Effector memory CD4-positive, alpha-beta T cell (primary cell): ENCODE results near the gene SGIP1.
A peak's percentile ranks its signal among the peaks of the same experiment; 100 is the strongest.

Experiments
- DNase-seq, 3 donors: peaks; one replicate each; pipeline ENCODE4 v3.0.0-alpha.2; 2020
- H3K27ac ChIP-seq: 2 replicates; pipeline ENCODE4 v1.7.0; 2013; ENCODE audit warnings: mild to moderate bottlenecking, low read length, moderate library complexity; ENCODE audit not compliant: insufficient read depth, poor library complexity, severe bottlenecking
- H3K27me3 ChIP-seq: replicated peaks from 2 replicates; pipeline ENCODE4 v1.7.0; 2013; ENCODE audit warnings: mild to moderate bottlenecking, low read length; ENCODE audit not compliant: insufficient read depth, control insufficient read depth, poor library complexity, severe bottlenecking
- H3K36me3 ChIP-seq: 2 replicates; pipeline ENCODE4 v1.7.0; 2013; ENCODE audit warnings: mild to moderate bottlenecking, low read length, moderate library complexity; ENCODE audit not compliant: control insufficient read depth, insufficient read depth
- H3K4me1 ChIP-seq: 2 replicates; pipeline ENCODE4 v1.7.0; 2013; ENCODE audit warnings: low read length, mild to moderate bottlenecking; ENCODE audit not compliant: control insufficient read depth, insufficient read depth, poor library complexity, severe bottlenecking
- H3K4me3 ChIP-seq: 2 replicates; pipeline ENCODE4 v1.7.0; 2013; ENCODE audit warnings: low read length, low read depth, mild to moderate bottlenecking; ENCODE audit not compliant: insufficient read depth, poor library complexity, severe bottlenecking
- H3K9me3 ChIP-seq: 2 replicates; pipeline ENCODE4 v1.7.0; 2013; ENCODE audit warnings: mild to moderate bottlenecking, low read length, moderate library complexity; ENCODE audit not compliant: control insufficient read depth

Gene SGIP1

DNA sequence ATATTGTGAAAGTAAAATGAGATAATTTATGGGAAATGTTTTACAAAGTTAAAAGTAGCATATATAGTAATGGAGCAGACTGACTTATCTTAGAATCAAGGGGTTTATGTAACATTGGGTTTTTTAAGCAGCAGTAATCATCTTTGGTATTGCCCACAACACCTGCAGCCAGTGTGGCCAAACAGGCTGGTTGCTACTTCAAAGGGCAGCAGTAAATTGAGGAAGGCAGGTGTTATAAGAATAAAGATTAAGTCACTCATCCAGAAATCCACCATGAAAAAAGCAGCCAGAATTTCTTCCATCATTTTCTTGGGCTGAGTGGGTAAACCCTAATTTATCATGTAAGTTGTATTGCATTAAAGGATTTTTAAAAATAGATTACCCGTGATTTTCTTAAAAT, 235.0 kb downstream of the SGIP1 start:
- no peaks in the 10 kb centered on the region for H3K27me3 ChIP-seq
- no peaks in the 10 kb centered on the region for H3K36me3 ChIP-seq
- H3K4me1 ChIP-seq, result peaks cover 4% of the 10 kb centered on the region
- no peak for DNase-seq
- H3K27ac ChIP-seq, result no peak overlapping the region
- no peak overlapping the region for H3K4me3 ChIP-seq
- H3K9me3 ChIP-seq, result no peaks in the 10 kb centered on the region

GRCh38 chr1:66769512-66770229, 235.7 kb downstream of the SGIP1 start:
- Histone ChIP-seq H3K4me3 (peak overlapping the region; percentile 41), H3K27me3 (no peaks in the 10 kb centered on the region), H3K27ac (no peak overlapping the region), H3K36me3 (no peaks in the 10 kb centered on the region), H3K4me1 (peaks cover 4% of the 10 kb centered on the region), H3K9me3 (no peaks in the 10 kb centered on the region)
- no peak for DNase-seq

DNA sequence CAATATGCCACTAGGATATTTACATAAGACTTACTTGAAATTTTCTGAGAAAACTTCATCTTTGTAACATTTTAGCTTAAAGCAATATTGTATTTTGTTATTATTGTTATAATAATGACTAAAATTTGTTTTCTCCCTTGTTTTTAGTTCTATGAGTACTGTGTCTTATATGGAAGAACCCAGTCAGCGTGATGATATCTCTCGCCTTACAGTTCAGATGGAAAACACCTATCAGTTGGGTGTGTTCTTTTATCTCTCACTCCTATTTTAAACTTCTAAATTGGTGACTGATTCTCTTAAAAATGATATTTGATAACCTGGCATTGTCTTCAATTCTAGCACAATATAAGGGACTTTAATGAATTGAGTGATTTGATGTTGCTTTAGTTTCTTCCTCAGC, 236.3 kb downstream of the SGIP1 start:
- Histone ChIP-seq H3K27me3 (no peaks in the 10 kb centered on the region), H3K27ac (no peak overlapping the region), H3K36me3 (no peaks in the 10 kb centered on the region), H3K4me3 (peak overlapping the region; percentile 41), H3K4me1 (peaks cover 4% of the 10 kb centered on the region), H3K9me3 (no peaks in the 10 kb centered on the region)
- DNase-seq, result no peak

- Histone ChIP-seq H3K4me3 (no peak overlapping the region), H3K9me3 (no peaks in the 10 kb centered on the region)
Observed at GRCh38 chr1:66770694-66771093, 236.7 kb downstream of the SGIP1 start.

GRCh38 chr1:66773227-66773626, 239.3 kb downstream of the SGIP1 start:
- H3K4me1 ChIP-seq, result peaks cover 4% of the 10 kb centered on the region
- H3K27ac ChIP-seq, result no peak overlapping the region
- DNase-seq, result no peak
- no peaks in the 10 kb centered on the region for H3K27me3 ChIP-seq
- H3K36me3 ChIP-seq, result no peaks in the 10 kb centered on the region
- H3K9me3 ChIP-seq, result no peaks in the 10 kb centered on the region
- no peak overlapping the region for H3K4me3 ChIP-seq

More at GRCh38 chr1:66770694-66771093, 236.7 kb downstream of the SGIP1 start:
- H3K36me3 ChIP-seq, result no peaks in the 10 kb centered on the region
- H3K27ac ChIP-seq, result no peak overlapping the region
- H3K4me1 ChIP-seq, result peaks cover 4% of the 10 kb centered on the region
- no peaks in the 10 kb centered on the region for H3K27me3 ChIP-seq
- no peak for DNase-seq

GRCh38 chr1:66774438-66774837, 240.5 kb downstream of the SGIP1 start:
- H3K36me3 ChIP-seq, result no peaks in the 10 kb centered on the region
- DNase-seq, result no peak
- H3K9me3 ChIP-seq, result no peaks in the 10 kb centered on the region
- H3K4me1 ChIP-seq, result no peaks in the 10 kb centered on the region
- H3K27me3 ChIP-seq, result no peaks in the 10 kb centered on the region
- H3K27ac ChIP-seq, result no peak overlapping the region
- no peak overlapping the region for H3K4me3 ChIP-seq

DNA sequence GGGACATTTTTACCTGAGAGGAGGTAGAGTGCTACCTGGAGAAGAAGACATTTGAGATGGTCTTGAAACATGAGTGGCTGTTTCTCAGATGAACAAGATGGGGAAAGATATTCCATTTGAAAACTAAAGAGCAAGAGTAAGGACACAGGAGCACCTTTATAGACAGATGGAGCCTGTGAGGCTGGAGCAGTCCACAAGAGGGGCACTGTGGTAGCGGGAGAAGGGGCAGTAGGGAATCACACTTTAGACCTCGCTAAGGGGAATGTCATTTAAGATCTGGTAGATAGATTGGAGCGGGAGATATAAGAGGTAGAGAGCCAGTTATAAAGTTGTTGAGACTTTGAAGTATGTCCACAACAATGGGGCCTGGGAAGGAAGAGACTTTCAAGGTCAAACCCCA, 241.7 kb downstream of the SGIP1 start:
- Histone ChIP-seq H3K9me3 (no peaks in the 10 kb centered on the region), H3K4me3 (no peak overlapping the region), H3K27me3 (no peaks in the 10 kb centered on the region), H3K4me1 (no peaks in the 10 kb centered on the region), H3K36me3 (no peaks in the 10 kb centered on the region), H3K27ac (no peak overlapping the region)
- DNase-seq, result no peak

DNA sequence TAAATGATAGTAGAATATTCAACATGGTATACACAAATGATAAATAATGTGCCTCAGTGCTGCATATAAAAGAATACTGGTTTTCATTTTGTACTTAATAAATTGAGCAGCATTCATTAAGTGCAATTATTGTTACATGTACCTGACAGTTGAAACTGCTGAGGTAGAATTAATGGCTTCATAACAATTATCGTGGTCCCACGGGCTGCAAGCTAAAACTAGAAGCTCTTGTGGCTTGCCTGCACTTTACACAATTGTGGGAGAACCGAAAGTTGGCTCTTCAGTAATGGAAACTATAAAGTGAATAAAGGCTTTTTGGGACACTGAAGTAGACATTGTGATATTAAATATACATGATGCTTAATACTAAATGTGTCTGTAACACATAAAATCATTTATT, 243.9 kb downstream of the SGIP1 start:
- Histone ChIP-seq H3K9me3 (no peaks in the 10 kb centered on the region), H3K4me3 (no peak overlapping the region), H3K27ac (no peak overlapping the region), H3K4me1 (no peaks in the 10 kb centered on the region), H3K36me3 (no peaks in the 10 kb centered on the region), H3K27me3 (no peaks in the 10 kb centered on the region)
- no peak for DNase-seq

DNA sequence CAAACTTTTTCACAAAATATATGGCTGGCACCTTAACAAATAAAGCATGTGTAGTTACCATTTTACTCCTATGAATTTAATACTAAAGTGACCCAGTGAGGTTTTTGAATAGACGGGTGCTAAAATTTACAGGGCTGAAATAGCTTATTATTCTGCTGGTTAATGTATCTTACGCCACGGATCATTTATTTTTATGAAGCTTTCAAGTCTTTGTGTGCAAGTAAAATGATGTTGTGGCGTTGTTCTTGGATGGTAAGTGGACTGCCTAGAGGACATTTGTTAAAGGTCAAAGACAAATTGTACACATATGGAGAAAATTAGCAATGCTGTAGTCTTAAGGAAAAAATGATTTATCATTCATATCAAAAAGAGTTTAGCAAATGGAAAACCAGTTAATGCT, 244.3 kb downstream of the SGIP1 start:
- no peaks in the 10 kb centered on the region for H3K9me3 ChIP-seq
- H3K27ac ChIP-seq, result no peak overlapping the region
- H3K36me3 ChIP-seq, result no peaks in the 10 kb centered on the region
- no peaks in the 10 kb centered on the region for H3K4me1 ChIP-seq
- no peaks in the 10 kb centered on the region for H3K27me3 ChIP-seq
- DNase-seq, result no peak
- H3K4me3 ChIP-seq, result no peak overlapping the region

DNA sequence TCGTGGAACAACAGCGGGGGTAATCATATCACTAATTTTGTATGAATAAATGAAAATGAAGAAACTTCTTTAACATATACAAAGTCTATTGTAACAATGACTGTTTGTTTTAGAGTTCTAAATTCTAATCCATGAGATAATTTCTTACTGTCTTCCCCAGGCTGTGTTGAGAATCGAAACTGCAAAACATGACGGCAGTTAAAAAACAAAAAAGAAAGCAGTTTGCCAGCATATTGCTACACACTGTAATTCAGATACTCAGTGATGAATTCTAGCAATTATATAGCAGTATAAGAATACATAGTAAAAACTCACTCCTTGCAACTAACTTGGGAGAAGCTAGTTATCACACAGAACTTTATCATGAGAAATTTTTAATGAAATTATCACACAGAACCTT, 245.0 kb downstream of the SGIP1 start:
- Histone ChIP-seq H3K27me3 (no peaks in the 10 kb centered on the region), H3K4me1 (no peaks in the 10 kb centered on the region), H3K9me3 (no peaks in the 10 kb centered on the region), H3K36me3 (no peaks in the 10 kb centered on the region), H3K27ac (no peak overlapping the region), H3K4me3 (no peak overlapping the region)
- DNase-seq, result no peak
